Measurements from ENCODE around the gene SRGAP1.
A peak's percentile ranks its signal among the peaks of the same experiment; 100 is the strongest.

SRGAP1 gene

GRCh38 chr12:63937378-63938316, 93.1 kb downstream of the SRGAP1 start:
- no peak for DNase-seq (ENCODE audit: low read depth)

- DNase-seq (ENCODE audit: low read depth) = no peak
These were observed 96.0 kb downstream of the SRGAP1 start for GRCh38 chr12:63940310-63941005.

DNA sequence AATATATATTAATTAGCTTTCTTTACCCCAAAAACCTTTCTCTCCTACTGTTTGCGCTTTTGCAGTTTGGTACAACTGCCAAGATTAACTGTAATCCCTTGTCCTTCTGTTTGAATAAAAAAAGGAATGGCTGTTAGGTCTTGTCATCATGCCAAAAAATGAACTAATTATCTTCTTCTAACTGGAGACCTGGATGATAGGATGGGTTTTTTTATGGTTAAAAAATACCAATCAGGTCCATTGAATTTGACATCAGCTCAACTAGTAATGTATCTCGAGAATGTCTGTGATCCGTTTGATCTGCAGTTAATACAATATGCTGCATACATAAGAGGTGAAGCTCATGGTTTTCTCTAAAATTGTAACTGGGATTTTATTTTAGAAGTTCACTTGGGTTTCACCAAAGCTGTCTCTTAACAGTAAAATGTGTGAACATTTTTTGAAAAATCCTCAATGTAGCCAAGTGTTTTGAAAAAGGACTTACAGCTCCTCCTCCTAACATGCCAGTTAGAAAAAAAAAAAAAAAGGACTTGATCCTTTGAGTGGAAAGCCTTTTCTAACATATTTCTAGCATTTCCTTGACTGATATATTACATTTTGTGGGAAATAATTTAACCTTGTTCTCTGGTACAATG, 96.8 kb downstream of the SRGAP1 start:
- no peak for DNase-seq (ENCODE audit: low read depth)

DNA sequence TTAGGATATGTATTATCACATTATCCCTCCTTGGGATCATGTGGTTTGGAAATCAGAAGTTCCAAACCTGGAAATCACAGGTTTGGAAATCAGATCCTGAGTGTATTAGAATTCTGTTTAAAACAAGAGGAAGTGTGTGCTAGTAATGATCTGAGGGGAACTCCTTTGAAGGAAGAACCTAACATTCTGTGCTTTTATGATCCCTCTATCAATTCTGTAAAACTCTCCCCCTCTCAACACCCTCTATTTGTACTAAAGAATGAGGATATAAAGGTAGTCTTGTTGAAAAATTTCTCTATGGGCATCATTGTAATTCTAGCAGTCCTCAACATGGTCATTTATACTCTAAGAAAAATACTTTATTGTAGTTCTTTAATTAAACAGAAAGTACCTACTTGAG, 97.4 kb downstream of the SRGAP1 start:
- DNase-seq (ENCODE audit: low read depth) = no peak

GRCh38 chr12:63942464-63943241, 98.2 kb downstream of the SRGAP1 start:
- no peak for DNase-seq (ENCODE audit: low read depth)

GRCh38 chr12:63944034-63944579, 99.6 kb downstream of the SRGAP1 start:
- DNase-seq (ENCODE audit: low read depth) = no peak

DNA sequence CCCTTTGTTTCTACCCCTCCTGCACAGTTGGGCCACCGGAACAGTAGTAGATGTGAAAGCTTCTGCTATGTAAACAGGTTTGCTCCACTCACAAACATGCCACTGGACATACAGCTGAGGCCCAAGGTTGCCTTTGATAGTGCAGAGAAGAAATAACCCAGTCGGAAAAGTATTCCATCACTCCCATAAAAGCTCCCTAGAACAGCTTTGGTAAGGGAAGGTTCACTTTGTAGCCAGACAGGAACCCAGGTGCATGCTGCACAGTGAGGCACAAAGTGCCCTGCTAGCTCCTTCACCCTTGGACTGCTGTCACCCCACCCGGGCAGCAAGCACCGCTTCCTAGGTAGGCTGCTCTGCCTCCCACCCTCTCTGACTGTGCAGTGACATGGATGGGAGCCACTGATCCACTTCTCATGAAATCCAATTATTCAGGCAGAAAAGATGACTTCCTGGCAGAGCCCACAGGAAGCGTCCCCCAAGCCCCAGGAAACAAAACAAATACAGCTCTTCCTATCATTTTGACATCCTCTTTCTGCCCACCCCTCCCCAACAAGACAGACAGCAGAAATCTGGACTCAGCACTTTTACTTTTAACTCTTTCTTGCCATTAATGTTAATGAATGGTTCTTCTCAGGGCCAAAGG, 100.2 kb downstream of the SRGAP1 start:
- DNase-seq (ENCODE audit: low read depth) = no peak

DNA sequence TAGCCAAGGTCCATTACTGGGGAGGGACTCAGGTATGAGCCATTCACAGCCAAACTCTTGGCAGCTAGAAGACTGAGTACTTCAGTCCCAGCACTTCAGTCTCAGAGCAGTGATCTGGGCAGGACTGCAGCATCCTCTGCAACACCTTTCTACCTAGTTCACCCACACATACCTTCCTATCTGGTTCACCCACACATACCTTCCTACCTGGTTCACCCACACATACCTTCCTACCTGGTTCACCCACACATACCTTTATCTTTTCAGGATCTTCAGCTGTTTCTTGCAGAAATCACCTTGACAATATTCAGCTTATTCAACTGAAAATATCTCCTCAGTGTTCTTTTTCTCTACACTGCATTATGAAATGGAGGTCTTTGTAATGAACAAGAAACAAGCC, 101.3 kb downstream of the SRGAP1 start:
- DNase-seq (ENCODE audit: low read depth) = no peak

- DNase-seq (ENCODE audit: low read depth) = no peak
These were observed 103.7 kb downstream of the SRGAP1 start for GRCh38 chr12:63948211-63948610.

GRCh38 chr12:63949902-63950301, 105.4 kb downstream of the SRGAP1 start:
- peak; percentile 40 for DNase-seq (ENCODE audit: low read depth)

- DNase-seq (ENCODE audit: low read depth) = no peak
These were observed 108.5 kb downstream of the SRGAP1 start for GRCh38 chr12:63952995-63953394.

DNA sequence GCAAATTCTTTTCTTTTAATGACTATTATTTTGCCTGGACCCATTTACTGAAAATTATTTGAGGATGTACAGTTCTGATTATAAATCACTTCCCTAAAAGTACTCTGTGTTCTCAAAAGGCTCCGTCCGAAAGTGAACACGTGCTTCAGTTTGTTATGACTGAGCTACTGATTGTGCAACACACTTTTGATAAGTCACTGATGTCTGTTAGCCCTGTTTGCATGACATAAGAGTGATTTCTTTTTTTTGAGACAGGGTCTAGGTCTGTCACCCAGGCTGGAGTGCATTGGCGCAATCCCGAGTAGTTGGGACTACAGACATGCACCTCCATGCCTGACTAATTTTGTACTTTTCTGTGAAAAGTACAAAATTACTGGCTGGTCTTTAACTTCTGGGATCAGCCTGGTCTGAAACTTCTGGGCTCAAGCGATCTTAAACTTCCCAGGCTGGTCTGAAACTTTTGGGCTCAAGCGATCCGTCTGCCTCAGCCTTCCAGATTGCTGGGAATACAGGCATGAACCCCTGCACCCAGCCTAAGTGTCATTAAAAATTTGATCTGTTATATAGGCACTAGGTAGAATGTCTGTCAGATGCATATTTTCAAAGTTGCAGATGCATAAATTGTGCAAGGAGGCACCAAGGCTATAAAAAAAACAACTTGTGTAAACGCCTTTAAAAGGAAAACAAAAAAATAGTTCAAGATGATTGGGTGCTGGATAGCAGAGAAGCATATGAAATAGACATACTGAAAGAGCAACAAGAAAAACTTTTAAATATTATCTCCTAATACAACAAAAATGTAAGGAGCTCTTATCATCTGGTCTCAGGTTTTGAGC, 111.5 kb downstream of the SRGAP1 start:
- DNase-seq (ENCODE audit: low read depth) = peak; percentile 93

GRCh38 chr12:63957496-63957895, 113.0 kb downstream of the SRGAP1 start:
- DNase-seq (ENCODE audit: low read depth) = no peak

- no peak for DNase-seq (ENCODE audit: low read depth)
These were observed 114.5 kb downstream of the SRGAP1 start for GRCh38 chr12:63958876-63959580.

DNA sequence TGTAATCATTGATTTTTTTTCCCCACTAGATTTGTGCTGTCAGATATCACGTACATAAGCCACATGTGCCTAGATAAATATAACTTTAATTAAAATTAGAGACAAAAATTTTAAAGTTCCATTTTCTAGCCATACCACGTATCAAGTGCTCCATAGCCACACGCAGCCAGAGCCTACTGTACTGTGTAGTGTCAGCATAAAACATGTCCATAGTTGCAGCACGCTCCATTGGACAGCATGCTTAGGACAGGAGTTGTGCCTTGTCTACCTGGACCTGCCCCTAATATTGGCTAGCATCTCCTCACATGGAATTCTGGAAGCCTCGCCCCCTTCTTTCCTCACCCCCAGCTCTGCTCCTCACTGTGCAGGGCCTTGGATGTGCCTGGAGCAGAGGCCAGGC, 116.5 kb downstream of the SRGAP1 start:
- DNase-seq (ENCODE audit: low read depth) = no peak

DNA sequence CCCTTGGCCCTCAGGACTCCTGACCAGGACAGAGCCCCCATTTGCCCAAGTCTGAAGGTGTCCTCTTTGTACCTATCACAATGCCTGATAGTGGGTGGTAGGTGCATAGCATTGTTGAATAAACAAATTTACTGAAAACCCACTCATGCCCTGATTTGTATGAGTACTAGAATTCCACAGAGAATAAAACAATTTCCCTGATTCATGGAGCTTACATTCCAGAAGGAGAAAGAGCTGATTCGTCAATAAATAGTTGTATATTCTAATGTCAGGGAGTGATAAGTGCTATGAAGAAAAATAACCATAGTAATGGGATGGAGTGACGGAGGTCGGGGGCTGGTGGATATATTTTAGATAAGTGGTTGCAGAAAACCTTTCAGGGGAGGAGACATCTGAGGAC, 117.0 kb downstream of the SRGAP1 start:
- no peak for DNase-seq (ENCODE audit: low read depth)

DNA sequence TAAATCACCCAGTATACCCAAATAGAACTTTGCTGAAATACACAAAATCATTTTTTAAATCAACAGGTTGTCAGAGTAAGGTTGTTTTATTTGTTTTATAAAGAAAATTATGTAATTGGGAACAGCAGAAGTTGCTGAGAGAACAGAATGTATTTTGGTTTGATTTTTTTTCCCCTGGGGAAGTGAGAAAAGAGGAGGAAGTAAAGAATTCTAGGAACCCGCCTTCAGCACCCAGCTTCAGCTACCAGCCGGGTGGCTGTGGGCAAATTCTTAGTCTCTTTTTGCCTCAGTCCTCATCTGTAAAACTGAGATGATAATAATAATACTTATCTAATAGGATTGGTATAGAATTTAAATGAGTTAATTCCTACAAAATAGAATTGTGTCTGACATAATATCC, 119.4 kb downstream of the SRGAP1 start:
- no peak for DNase-seq (ENCODE audit: low read depth)

DNA sequence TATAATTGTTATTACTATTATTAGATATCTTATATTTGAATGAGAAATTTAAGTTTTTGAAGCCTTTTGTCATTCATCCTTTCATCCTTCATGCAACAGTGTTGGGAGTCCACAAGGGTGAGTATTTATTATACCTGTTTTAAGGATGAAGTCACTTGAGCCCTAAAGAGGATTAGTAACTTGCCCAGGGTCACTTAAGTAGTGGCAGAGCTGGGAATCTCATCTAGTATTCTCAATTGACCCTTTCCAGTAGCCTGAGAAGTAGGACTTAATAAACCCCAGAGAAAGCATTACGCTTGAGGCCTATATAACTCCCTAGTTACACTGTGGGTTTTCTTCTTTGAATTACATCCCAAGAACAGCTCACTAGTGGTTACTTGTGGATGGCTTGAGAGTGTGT, 119.8 kb downstream of the SRGAP1 start:
- no peak for DNase-seq (ENCODE audit: low read depth)

DNA sequence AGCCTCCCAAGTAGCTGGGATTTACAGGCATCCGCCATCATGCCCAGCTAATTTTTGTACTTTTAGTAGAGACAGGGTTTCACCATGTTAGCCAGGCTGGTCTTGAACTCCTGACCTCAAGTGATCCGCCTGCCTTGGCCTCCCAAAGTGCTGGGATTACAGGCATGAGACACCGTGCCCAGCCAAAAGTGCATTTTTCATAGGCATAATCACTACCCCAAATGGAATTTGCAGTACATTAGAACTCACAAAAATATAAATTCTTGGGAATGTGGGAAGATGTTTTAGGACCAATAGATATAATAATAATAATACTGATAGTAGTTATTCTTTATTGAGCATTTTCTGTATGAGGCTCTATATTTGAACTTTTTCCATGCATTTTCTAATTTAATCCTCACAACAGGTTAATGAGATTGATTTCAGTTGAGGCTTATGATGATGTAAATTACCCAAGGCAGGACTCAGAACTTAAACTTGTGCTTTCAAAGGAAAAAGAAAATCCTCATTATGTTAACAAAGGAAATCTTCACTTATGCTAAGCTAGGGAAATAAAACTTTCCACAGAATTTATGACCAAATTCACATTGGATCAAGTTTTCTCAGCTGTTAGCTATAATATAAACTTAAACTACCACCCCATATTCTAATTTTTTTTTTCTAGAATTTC, 121.6 kb downstream of the SRGAP1 start:
- DNase-seq (ENCODE audit: low read depth) = no peak
